Posterior vena cava (tissue), 2 donors: ENCODE measurements around the gene ITGB5. TPM values are rescaled to one million over a fixed set of nuclear protein-coding genes. Genes with fewer than 3 reads are reported as not detected.
A peak's percentile ranks its signal among the peaks of the same experiment; 100 is the strongest.
"Not testable (repeated sequence)": the region's sequence is repeated elsewhere in the genome, so short reads cannot be mapped to it uniquely, and the experiment has no call there.

ENCODE experiments used
- DNase-seq: peaks from one replicate; pipeline ENCODE4 v3.0.0-alpha.2; 2020; ENCODE audit warnings: low spot score
- intact Hi-C, 2 donors: fragments of 100-400 bp; cut with DNase I; formaldehyde crosslinking; loops; one replicate each; pipeline versions ENCODE4 v1.14.1 to v1.14.2; 2022 to 2023
- total RNA-seq, 2 donors: library from RNA; stranded (reverse); fragmentation: NEBNext Ultra II Directional; extraction: Animal tissue kit (Norgen Biotek cat#: 25700); gene quantifications; one replicate each; pipeline ENCODE4 v1.2.1, GENCODE V29; 2021
- donor health status: DM: yes; HTN: yes; CAD: no.
- donor health status: DM: yes; HTN: yes; CAD: no.

The ITGB5 gene
- total RNA-seq, 2 donors from 2014 or later = 250 to 292 TPM

DNA sequence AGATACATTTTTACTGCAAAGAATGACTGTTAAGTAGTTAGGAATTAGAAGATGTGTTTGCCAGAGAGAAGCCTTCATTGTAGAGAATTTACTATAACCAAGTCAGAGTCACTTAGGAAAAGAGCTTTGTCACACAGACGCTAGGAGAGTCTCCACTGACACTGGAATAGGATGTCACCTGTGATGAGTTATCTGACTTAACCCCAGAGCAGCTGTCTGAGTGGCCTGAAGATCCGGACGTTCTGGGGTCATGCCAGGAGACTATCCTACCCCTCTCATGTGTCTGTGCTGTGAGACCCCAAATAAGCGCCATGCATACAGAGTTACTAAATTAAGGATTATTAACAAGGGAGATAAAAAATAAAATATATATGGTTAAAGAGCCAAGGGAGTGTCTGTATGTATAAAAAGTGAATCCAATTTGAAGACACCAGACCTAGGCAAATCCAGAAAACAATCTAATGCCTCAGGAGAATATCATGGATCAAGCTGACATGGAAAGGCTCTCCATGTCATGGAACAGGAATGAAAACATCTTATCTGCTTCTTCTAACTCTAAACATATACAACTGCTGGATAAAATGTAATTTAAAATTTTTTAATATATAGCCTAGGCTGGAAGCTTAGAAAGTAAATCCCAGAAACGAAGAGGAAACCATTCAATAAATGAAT, 43.5 kb downstream of the ITGB5 start:
- no peak for DNase-seq
- intact Hi-C loops = no loop called here

DNA sequence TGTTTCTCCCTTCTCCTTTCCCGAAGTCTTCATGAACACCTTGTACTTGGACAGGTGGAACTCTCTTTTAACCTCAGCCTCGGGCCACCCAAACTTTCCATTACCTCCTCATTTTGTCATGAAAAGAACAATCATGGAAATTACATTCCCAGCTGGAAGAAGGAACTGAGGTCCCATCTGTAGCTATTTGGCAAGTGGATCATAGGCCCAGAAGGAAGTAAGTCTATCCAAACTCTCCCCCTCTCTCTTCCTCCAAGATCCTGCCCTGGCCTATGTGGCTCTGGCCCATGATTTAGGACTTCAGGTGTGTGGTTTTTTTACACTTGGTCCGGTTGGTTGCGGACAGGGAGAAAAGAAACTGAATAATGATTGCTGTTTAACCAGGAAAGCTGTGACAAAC, 44.1 kb downstream of the ITGB5 start:
- DNase-seq = no peak
- intact Hi-C loops = no loop called here

DNA sequence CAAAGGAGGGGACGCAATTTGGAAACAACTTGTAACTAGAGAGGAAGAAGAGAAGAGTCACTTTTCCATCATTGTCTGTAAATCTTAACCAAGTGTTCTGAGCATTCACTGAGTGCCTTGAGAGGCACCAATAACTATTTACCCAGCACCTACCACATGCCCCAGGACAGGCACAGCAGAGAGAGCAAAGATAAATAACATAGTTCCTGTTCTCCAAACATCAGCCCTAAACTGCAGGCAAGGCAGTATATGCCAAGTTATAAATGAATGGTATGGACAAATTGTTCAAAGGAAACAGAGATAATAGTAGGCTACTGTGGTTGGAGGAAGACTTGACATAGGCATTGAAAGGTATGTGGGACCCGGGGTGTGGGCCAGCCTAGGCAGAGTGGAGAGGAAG, 45.6 kb downstream of the ITGB5 start:
- no peak for DNase-seq
- intact Hi-C loops = no loop called here

DNA sequence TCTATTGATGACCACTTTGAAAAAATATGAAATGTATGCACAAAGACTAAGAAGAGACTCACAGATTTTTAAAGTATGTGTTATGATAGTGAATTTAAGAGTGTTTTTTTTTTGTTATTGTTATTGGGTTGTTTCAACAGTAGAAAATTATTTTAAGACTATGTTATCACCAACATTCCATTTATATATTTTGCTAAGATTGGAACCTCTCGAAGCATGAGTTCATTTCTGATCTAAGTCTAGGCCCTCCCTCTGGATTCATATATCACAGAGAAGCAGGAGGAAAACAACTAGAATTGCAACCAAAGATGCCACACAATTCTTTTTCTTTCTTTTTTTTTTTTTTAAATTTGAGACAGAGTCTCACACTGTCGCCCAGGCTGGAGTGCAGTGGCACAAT, 46.8 kb downstream of the ITGB5 start:
- intact Hi-C loops = no loop called here
- no peak for DNase-seq

DNA sequence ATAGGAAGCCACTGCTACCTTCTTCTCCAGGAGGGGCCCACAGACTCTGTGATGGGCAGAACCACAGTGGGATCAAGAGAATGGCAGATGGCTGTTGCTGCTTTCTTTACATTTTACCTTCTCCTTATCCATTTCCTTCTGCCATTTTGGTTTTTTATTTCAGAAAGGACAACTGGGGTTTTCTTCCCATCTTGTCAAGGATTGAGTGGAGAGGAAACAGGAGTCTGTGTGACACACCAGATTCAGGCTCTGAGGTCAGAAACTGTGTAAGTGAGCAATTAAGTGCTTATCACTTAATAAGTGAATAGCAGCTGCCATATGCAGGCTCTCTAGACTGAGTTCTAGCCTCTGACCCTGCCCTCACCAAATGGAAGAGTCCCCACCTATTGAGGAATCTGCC, 47.3 kb downstream of the ITGB5 start:
- DNase-seq = no peak
- intact Hi-C loops = no loop called here

DNA sequence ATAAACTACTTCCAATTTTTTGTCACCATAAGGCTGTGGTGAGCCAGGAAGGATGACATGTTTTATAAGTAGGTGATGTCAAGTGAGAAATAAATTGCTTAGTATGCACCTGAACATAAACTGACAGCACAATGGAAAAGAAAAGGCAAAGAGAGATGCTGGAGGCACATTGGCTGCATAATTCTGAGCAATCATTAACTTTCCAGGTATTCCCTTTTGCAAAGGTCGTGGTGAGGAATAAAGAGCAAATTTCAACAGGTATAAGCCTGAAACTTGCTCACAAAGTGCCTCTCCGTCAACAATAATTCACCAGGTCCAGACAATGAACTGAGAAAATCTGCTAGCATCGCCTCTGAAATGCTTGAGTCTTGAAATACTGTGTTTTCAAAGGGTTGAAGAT, 48.2 kb downstream of the ITGB5 start:
- DNase-seq = no peak
- intact Hi-C loops = no loop called here

DNA sequence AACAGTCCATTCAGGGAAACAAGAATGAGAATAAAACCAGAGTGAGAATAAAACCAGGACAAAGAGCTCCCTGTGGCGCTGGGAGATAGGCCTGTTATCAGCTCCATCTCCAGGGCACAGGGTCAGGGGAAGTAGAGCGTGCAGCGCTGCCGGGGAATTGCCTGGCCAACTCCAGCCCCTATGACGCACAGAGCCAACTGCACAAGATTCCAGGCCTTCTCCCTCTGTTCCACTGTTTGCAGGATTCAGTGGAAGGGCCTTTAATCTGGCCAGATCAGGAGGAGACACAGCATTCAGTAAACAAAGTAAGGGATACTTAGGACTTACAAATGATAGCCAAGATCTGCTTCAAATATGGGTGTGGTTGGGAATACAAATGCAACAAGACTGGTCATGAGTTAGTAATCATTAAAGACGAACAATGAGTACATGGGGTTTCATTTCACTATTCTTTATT, 49.4 kb downstream of the ITGB5 start:
- DNase-seq = peak; percentile 91
- intact Hi-C loops = no loop called here

DNA sequence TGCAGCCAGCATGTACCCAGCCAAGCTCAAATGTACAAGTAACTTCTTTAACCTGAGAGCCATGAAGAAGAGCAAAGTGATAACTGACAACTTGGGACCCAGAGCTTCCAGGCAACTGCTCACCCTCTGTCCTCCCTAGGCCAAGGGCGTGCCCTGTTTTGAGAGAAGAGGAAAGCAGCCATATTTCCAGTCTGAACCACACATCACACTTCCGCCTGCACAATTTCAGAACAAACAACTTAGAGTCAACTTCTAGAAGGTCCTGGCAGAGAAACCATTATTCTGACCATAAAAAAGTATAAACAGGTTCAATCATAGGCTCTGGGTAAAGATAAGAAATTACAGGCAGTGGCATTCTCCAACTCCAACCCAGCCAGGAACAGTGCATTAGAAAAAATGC, 50.1 kb downstream of the ITGB5 start:
- intact Hi-C loops = no loop called here

DNA sequence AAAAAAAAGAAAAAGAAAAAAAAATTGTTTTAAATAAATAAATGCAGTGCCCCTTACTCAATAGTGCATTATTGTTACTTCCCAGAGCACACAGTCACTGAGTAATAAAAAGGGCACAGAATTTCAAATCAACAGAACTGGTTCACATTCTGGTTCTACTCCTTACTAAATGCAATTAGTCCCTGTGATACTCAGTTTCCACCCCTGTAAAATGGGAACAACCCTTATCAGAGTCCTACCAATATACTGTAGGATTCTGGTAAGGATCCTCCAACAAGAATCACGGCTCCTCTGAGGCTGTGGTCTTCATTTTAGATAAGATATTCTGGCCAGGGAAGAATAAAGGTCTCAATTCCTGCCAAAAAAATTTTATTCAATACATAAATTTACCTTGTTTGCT, 50.7 kb downstream of the ITGB5 start:
- intact Hi-C loops = no loop called here
- DNase-seq = no peak

More for the DNA sequence above, 50.1 kb downstream of the ITGB5 start:
- no peak for DNase-seq

DNA sequence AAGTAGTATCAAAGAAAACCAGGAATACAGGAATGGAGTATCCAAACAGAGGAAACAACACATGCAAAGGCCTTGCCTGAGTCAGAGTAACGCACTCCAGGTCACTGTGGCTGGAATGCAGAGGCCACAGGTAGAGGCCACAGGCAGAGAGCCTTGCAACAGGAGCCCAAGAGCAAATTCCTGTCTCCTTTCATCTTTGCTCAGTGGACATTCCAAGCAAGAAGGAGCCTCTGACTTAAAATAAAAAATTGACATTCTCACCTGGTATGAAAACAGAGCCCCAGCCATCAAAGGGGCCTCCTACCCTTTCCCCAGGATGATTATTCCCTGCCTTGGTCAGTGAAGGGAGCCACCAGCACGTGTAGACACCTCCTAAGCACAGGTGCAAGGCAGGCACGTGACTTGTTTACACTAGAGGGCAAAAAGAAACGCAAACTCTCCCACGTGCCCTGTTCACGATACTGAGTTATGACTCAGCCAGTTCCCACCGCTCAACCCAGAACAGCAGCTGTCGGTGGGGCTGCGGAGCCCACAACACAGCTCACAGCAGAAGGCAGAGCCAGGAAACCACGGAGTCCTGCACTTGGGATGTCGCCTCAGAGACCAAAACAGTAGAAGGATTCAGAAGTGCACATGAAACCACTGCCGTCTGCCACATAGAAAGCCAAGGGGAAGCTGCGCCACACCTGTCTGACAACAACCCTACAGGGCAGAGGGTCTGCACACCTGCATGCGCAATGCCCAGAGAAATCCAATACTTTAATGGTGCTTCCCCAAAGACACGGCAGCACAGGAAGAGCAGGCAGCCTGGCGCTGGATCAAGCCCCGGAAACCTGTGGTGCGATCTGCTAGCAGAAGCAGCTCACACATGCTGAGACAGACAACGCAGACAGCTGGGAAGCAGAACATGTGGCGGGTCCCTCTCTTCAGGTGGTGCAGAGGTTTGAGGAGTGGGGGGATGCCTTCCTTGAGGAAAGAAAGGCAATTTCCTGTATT, 52.1 kb downstream of the ITGB5 start:
- intact Hi-C loops = loop anchor here in 1 of 2 donors (5.0 kb wide), 1 partner anchor 47 kb away; no protein-coding TSS in a partner anchor
- no peak for DNase-seq

DNA sequence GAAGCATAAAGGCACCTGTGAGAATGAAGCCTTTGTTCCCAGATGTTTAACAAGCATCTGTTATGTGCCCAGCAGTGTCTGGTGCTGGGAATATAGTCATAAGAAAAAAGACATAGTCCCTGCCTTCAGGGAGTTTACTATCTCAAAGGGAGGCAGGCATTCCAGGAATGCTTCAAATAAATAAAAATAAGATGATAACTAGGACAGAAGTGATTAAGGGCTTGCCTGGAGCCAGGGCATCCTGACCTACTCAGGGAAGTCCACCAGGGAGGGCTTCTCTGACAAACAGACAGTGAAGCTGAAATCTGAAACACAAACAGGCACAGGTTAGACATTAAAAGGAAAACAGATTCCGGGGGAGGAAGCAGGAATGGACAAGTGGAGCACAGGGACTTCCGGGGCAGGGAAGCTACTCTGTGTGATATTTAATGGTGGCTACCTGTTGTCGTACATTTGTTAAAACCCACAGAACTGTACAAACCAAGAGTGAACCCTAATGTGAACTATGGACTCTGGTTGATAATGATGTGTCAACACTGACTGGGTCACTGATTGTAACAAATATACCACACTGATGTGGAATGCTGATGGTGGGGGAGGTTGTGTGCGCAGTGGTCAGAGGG, 53.3 kb downstream of the ITGB5 start:
- intact Hi-C loops = loop anchor here in 1 of 2 donors (5.0 kb wide), 1 partner anchor 48 kb away; no protein-coding TSS in a partner anchor
- DNase-seq = no peak

DNA sequence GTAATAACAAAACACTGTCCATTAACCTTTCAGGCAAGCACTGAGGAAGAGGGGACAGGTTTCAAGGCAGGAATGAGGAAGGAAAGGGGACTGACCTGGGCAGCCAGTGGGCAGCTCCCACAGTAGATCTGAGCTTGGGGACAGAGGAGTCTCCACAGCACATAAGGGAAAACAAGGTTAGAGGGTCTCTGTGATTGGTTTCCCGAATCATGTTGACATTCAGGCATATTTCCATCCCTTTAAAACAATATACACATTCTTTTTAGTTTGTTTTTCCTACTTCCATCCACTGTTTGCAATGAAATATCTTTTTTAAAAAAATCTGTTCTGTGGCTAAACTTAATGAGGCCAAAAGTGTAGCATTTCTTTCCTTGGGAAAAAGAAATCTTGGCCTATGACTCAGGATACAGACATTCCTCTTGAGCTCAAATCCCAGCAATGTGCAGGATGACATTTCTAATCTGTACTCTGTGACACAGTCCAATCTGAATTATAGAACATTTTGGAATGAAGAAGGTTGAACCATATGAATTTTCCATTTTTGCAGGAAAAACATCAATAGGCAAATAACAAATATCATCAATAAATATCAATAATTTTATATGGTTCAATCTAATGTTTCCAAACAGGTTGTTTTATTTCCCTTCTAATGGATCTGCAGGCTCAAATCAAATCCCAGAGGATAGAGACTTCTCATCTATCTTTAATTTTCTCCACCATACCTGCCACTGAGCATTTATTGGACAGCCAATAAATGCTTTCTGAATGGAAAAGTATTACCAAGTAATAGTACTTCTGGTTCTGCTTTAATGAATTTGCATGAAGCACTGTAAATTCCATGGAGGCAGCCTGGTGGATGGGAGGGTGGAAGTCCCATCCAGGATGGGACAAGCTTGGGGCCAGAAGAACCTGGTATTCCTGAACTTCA, 54.1 kb downstream of the ITGB5 start:
- no peak for DNase-seq
- intact Hi-C loops = loop anchor here in 1 of 2 donors (5.0 kb wide), 1 partner anchor 49 kb away; no protein-coding TSS in a partner anchor

DNA sequence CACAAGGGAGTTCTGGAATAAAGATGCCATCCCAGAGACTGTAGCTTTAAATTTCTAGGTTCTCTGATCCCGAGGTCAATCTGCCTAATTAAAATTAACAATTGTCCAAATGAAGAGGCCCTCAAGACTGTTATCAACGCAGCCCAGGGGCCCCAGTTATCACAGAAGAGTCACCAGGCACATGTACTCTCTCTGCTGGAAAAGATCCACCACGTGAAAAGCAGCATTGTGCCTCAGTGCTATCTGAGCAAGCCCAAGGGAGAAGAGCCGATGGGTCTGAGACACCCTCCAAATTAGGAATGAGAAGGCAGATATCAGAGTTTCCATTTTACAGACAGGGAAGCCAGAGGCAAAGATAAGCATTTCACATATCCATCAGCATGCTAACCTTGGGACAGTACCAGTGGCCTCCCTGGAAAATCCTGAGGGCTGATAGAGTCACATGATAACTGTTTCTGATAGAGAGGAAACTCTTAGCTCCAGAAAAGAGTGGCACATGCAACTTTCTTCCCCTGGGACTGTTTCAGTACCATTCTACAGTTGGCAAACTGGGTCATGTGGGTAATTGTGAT, 55.5 kb downstream of the ITGB5 start:
- DNase-seq = no peak
- intact Hi-C loops = loop anchor here in 1 of 2 donors (5.0 kb wide), 1 partner anchor 51 kb away; no protein-coding TSS in a partner anchor

DNA sequence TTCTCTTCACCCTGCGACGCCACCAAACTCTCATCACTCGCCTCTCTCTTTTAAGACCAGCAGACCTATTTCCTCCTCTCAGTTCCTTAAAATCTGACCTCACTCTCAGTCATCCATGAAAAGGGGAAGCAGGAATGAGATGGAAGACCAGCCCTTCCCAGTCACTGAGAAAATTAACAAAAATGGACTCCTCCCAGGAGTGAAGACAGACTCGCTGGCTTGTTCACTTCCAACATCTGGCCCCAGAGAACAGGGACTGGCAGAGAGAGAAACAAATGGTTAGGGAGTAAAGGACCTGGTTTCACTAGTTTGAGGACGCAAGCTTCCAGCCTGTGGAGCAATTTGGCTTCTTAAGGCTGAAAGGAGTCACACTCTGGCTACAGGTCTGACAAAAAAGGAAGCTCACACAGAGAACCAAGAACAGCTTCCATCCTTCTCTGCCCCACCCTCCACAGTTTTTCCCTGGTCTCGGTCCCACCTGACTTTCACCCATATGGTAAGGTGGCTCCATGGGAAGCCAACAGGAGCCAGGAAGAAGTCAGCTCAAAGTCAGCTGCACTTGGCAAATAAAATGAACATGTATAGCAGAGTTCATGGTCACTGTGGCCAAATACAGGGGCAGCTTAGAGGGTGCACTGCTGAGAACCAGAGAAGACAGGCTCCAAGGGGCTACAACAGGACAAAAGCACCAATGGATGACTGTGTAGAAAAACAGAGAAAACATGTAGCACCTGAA, 57.2 kb downstream of the ITGB5 start:
- DNase-seq = no peak
- intact Hi-C loops = loop anchor here in 1 of 2 donors (5.0 kb wide), 1 partner anchor 52 kb away; no protein-coding TSS in a partner anchor

DNA sequence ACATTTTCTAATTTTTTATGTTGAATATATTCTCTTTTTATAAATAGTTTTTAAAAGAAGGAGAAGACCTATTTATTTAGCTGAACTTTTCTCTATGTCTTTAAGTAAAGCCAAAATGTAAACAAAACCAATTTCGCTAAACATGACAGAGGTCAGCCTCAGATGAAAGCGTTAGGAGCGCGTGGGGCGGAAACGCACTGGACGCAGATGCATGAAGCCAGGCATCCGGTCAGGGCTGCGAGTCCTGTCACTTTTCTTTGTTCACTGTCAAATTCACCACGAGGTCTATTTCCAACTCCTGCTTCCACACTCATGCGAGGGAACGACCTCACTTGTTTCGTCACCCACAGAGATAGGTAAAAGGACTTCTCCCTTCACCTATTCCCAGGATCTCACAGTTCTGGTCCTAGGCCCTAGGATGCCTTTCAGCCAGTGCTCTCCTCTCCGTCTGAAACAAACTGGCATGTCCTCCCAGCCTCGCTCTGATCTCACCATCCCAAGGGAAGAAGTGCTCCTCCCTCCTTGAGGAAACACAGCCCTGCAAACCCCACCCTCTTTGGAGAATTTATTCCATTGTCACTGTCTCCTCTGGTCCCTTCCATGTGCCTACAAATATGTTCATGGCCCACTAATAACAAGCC, 57.9 kb downstream of the ITGB5 start:
- no peak for DNase-seq

DNA sequence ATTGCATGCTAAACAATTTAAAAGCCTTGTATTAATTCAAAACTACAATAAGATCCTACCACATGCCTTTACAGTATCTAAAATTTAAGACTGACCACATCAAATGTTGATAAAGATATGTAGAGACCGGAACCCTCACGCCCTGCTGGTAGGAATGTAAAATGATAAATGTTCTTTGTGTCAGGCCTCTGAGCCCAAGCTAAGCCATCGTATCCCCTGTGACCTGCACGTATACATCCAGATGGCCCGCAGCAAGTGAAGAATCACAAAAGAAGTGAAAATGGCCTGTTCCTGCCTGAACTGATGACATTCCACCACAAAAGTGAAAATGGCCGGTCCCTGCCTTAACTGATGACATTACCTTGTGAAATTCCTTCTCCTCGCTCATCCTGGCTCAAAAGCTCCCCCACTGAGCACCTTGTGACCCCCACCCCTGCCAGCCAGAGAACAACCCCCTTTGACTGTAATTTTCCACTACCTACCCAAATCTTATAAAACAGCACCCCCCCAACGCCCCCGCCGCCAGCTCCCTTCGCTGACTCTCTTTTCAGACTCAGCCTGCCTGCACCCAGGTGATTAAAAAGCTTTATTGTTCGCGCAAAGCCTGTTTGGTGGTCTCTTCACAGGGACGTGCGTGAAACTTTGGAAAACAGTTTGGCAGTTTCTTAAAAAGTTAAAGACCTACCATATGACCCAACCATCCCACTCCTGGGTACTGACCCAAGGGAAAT, 59.5 kb downstream of the ITGB5 start:
- DNase-seq, intact Hi-C loops: not testable (repeated sequence)

More for the DNA sequence above, 57.9 kb downstream of the ITGB5 start:
- intact Hi-C loops = no loop called here
